Adrenal gland (tissue), 5 donors: ENCODE results near the gene ARHGAP6.

Experiments
- CTCF ChIP-seq, 6 experiments: fragments of 450-650 bp in 4 of 6; fragments of 200-600 bp in 2 of 6; sonication (generic) in 1 of 6; IDR thresholded peaks; 1 replicate in 5 of 6; 2 replicates in 1 of 6; pipeline versions ENCODE4 v1.5.1 to v1.8.0; 2016 to 2021; ENCODE audit warnings: antibody characterized with exemption in 6 of 6, mild to moderate bottlenecking in 2 of 6, moderate library complexity in 1 of 6
- POLR2A ChIP-seq, 2 donors: fragments of 450-650 bp; IDR thresholded peaks; one replicate each; pipeline ENCODE4 v1.6.1; 2017; ENCODE audit warnings: antibody characterized with exemption in 2 of 2, mild to moderate bottlenecking in 2 of 2, moderate library complexity in 1 of 2
- donor health status: DM: no; HTN: no; CAD: no.

- TF ChIP-seq CTCF (IDR thresholded peaks at IDR 0.05): no peak
- TF ChIP-seq POLR2A (IDR thresholded peaks at IDR 0.05): no peak
Measured at GRCh38 chrX:11422525-11422857, 243.2 kb downstream of the ARHGAP6 start.
